Natural killer cell (primary cell): ENCODE measurements around the gene CCDC30. TPM values are rescaled to one million over a fixed set of nuclear protein-coding genes. Genes with fewer than 3 reads are reported as not detected.

Source experiments
- ATAC-seq, 3 donors: fragments of 150-1000 bp in 2 of 3; fragments of 200-7000 bp in 1 of 3; cut with Tn5 transposase; 1 replicate in 1 of 3; 2 replicates in 2 of 3; pipeline ENCODE4 v1.10.0; 2021; ENCODE audit warnings: mild to moderate bottlenecking in 2 of 3, moderate library complexity in 2 of 3
- DNase-seq, 2 donors: peaks; one replicate each; pipeline versions ENCODE4 v3.0.0 to v3.0.0-alpha.2; 2013 to 2021; ENCODE audit warnings: mixed read lengths in 1 of 2
- H3K27ac ChIP-seq: one replicate; pipeline ENCODE4 v1.5.1; 2013; ENCODE audit warnings: mild to moderate bottlenecking, low read length
- H3K27me3 ChIP-seq: one replicate; pipeline ENCODE4 v1.6.1; 2013; ENCODE audit warnings: low read length; ENCODE audit not compliant: control insufficient read depth, insufficient read depth
- H3K36me3 ChIP-seq: one replicate; pipeline ENCODE4 v1.6.1; 2013; ENCODE audit warnings: low read length; ENCODE audit not compliant: control insufficient read depth, insufficient read depth
- H3K4me1 ChIP-seq: one replicate; pipeline ENCODE4 v1.6.1; 2013; ENCODE audit warnings: low read length; ENCODE audit not compliant: control insufficient read depth, insufficient read depth
- H3K4me3 ChIP-seq: one replicate; pipeline ENCODE4 v1.5.1; 2013; ENCODE audit warnings: low read length
- H3K9me3 ChIP-seq: one replicate; pipeline ENCODE4 v1.6.1; 2013; ENCODE audit warnings: low read length; ENCODE audit not compliant: control insufficient read depth, insufficient read depth
- H3K27ac Mint-ChIP-seq, 2 donors: one replicate each; pipeline ENCODE4 v1.8.0; 2022; ENCODE audit warnings: mild to moderate bottlenecking in 2 of 2, mixed read lengths in 2 of 2, moderate library complexity in 1 of 2
- H3K27me3 Mint-ChIP-seq, 2 donors: one replicate each; pipeline ENCODE4 v1.8.0; 2022; ENCODE audit warnings: low read depth in 2 of 2, mixed read lengths in 2 of 2
- H3K36me3 Mint-ChIP-seq: one replicate; pipeline ENCODE4 v1.8.0; 2022; ENCODE audit warnings: mixed read lengths
- H3K4me1 Mint-ChIP-seq, 2 donors: one replicate each; pipeline ENCODE4 v1.8.0; 2022; ENCODE audit warnings: mixed read lengths in 2 of 2
- H3K4me3 Mint-ChIP-seq: one replicate; pipeline ENCODE4 v1.8.0; 2022; ENCODE audit warnings: mild to moderate bottlenecking, moderate library complexity, mixed read lengths
- H3K9me3 Mint-ChIP-seq, 2 donors: one replicate each; pipeline ENCODE4 v1.8.0; 2022; ENCODE audit warnings: mixed read lengths in 2 of 2
- CTCF ChIP-seq: fragments of 200-600 bp; IDR thresholded peaks from one replicate; pipeline ENCODE4 v1.8.0; 2022; ENCODE audit warnings: antibody characterized with exemption
- WGBS: methylation state at CpG from one replicate; pipeline ENCODE4 v1.1.7; 2013; ENCODE audit warnings: missing lambda C conversion rate; ENCODE audit not compliant: insufficient coverage; 5-methylcytosine and 5-hydroxymethylcytosine counted together
- intact Hi-C: fragments of 100-400 bp; cut with micrococcal nuclease; formaldehyde crosslinking; loops from one replicate; pipeline ENCODE4 v1.14.2; 2022
- total RNA-seq, 4 donors: library from RNA; stranded (reverse); fragments of 120-200 nt in 1 of 4; gene quantifications; one replicate each; pipeline versions ENCODE4 v1.2.3 to v1.2.4, GENCODE V29; 2013 to 2022

CCDC30 gene
- total RNA-seq, 3 donors from 2014 or later (not counting 1 experiment from before 2014, with no cell fraction given): 4.5 to 6.1 (median 5.0) TPM

- Mint-ChIP-seq H3K36me3 (peaks cover 7% of the 10 kb centered on the region), H3K4me3 (no peak overlapping the region), H3K27me3 (no peaks in the 10 kb centered on the region), H3K27ac (no peak overlapping the region), H3K4me1 (peaks cover 30 to 31% of the 10 kb centered on the region in 2 donors), H3K9me3 (no peaks in the 10 kb centered on the region)
- peaks cover 16% of the 10 kb centered on the region for H3K4me1 ChIP-seq
- 94% methylated on average over 10 of the region's 10 CpGs for WGBS
- TF ChIP-seq CTCF: no peak
- no peaks in the 10 kb centered on the region for H3K9me3 ChIP-seq
- peaks cover 24% of the 10 kb centered on the region for H3K36me3 ChIP-seq
- H3K27ac ChIP-seq: no peak overlapping the region
- H3K4me3 ChIP-seq: no peak overlapping the region
- DNase-seq (no peak), ATAC-seq (no peak)
- intact Hi-C loops: no loop called here
- no peaks in the 10 kb centered on the region for H3K27me3 ChIP-seq
These were observed 216.4 kb downstream of the CCDC30 start for GRCh38 chr1:42679364-42679983.

GRCh38 chr1:42680055-42680454 is 217.0 kb downstream of the CCDC30 start:
- no peaks in the 10 kb centered on the region for H3K27me3 ChIP-seq
- DNase-seq (no peak), ATAC-seq (no peak)
- Mint-ChIP-seq H3K27ac (no peak overlapping the region), H3K36me3 (peaks cover 7% of the 10 kb centered on the region), H3K27me3 (no peaks in the 10 kb centered on the region), H3K4me3 (peak overlapping the region; percentile 100), H3K4me1 (peaks cover 36 to 37% of the 10 kb centered on the region in 2 donors), H3K9me3 (no peaks in the 10 kb centered on the region)
- 89% methylated on average over 2 of the region's 2 CpGs for WGBS
- no peaks in the 10 kb centered on the region for H3K9me3 ChIP-seq
- H3K4me1 ChIP-seq: peaks cover 16% of the 10 kb centered on the region
- H3K27ac ChIP-seq: no peak overlapping the region
- no peak for TF ChIP-seq CTCF
- H3K36me3 ChIP-seq: peaks cover 18% of the 10 kb centered on the region
- intact Hi-C loops: loop anchor here (5.0 kb wide), 2 partner anchors 87 to 218 kb away; partner anchors contain the start of genes C1orf50, CCDC30 and P3H1
- H3K4me3 ChIP-seq: no peak overlapping the region

- 3% methylated on average over 16 of the region's 18 CpGs for WGBS
- Histone ChIP-seq H3K36me3 (peaks cover 20% of the 10 kb centered on the region), H3K4me3 (peak overlapping the region; percentile 79), H3K27ac (peak overlapping the region; percentile 88), H3K27me3 (no peaks in the 10 kb centered on the region), H3K9me3 (no peaks in the 10 kb centered on the region), H3K4me1 (peaks cover 16% of the 10 kb centered on the region)
- intact Hi-C loops: loop anchor here (5.0 kb wide), 2 partner anchors 86 to 219 kb away; partner anchors contain the start of genes C1orf50, CCDC30 and P3H1
- no peak for ATAC-seq
- Mint-ChIP-seq H3K27ac (peak overlapping the region; percentile 93 to 98), H3K4me3 (peak overlapping the region; percentile 100), H3K27me3 (no peaks in the 10 kb centered on the region), H3K4me1 (peaks cover 43 to 45% of the 10 kb centered on the region in 2 donors), H3K9me3 (no peaks in the 10 kb centered on the region), H3K36me3 (peaks cover 7% of the 10 kb centered on the region)
- peak in 1 of 2 donors; percentile 63 for DNase-seq
- TF ChIP-seq CTCF: no peak
These were observed 218.0 kb downstream of the CCDC30 start for GRCh38 chr1:42680921-42681683.
